IMR-90 (cell line): Measurements from ENCODE around the gene LYRM2. TPM values are rescaled to one million over a fixed set of nuclear protein-coding genes. Genes with fewer than 3 reads are reported as not detected.
A peak's percentile ranks its signal among the peaks of the same experiment; 100 is the strongest.

Experiments used
- ATAC-seq: fragments of 200-7000 bp; cut with Tn5 transposase; 2 replicates; pipeline ENCODE4 v1.9.1; 2020; ENCODE audit warnings: low read depth, mild to moderate bottlenecking, moderate library complexity
- BruUV-seq: library from RNA; stranded (reverse); fragments of 400-500 nt; replicated peaks from 2 replicates; lab custom pipeline; 2021; lab: Mats Ljungman, UMichigan
- CTCF ChIA-PET: fragments of 300-600 bp; formaldehyde crosslinking; extraction: SDS; loops from one replicate; lab custom pipeline; 2021; ENCODE audit warnings: antibody characterized with exemption; lab: Yijun Ruan, JAX
- POLR2A ChIA-PET: fragments of 300-600 bp; sonication (Branson Sonifier 250); formaldehyde crosslinking; loops from one replicate; lab custom pipeline; 2022; ENCODE audit warnings: antibody characterized with exemption; ENCODE audit not compliant: unreplicated experiment; lab: Charles Lee
- DNase-seq: peaks from one replicate; pipeline ENCODE4 v3.0.0; 2013
- H2AFZ ChIP-seq: replicated peaks from 2 replicates; pipeline ENCODE3; 2013; ENCODE audit warnings: low read length, mild to moderate bottlenecking; ENCODE audit not compliant: poor library complexity
- H2AK5ac ChIP-seq: 2 replicates; pipeline ENCODE4 v1.6.1; 2013; ENCODE audit warnings: low read depth, low read length, inconsistent platforms
- H2AK9ac ChIP-seq: replicated peaks from 2 replicates; pipeline ENCODE3; 2013; ENCODE audit warnings: mild to moderate bottlenecking, low read depth, low read length, moderate library complexity; ENCODE audit not compliant: poor library complexity
- H2BK120ac ChIP-seq: 2 replicates; pipeline ENCODE4 v1.6.1; 2013; ENCODE audit warnings: low read depth, low read length, inconsistent platforms
- H2BK15ac ChIP-seq: 3 replicates; pipeline ENCODE4 v1.6.1; 2013; ENCODE audit warnings: low read depth, low read length, inconsistent platforms
- H2BK20ac ChIP-seq: 2 replicates; pipeline ENCODE4 v1.6.1; 2013; ENCODE audit warnings: low read depth, mild to moderate bottlenecking, inconsistent platforms, low read length, moderate library complexity
- H2BK5ac ChIP-seq: 2 replicates; pipeline ENCODE4 v1.6.1; 2013; ENCODE audit warnings: mild to moderate bottlenecking, low read depth, low read length, inconsistent platforms; ENCODE audit not compliant: poor library complexity, severe bottlenecking
- H3K14ac ChIP-seq: replicated peaks from 2 replicates; pipeline ENCODE4 v1.6.1; 2013; ENCODE audit warnings: low read depth, low read length, inconsistent platforms
- H3K18ac ChIP-seq: 2 replicates; pipeline ENCODE4 v1.6.1; 2013; ENCODE audit warnings: low read depth, low read length, control low read depth
- H3K23ac ChIP-seq: 2 replicates; pipeline ENCODE4 v1.6.1; 2013; ENCODE audit warnings: low read depth, low read length, inconsistent platforms
- H3K27ac ChIP-seq: 2 replicates; pipeline ENCODE4 v1.5.1; 2013; ENCODE audit warnings: mild to moderate bottlenecking, control low read depth, low read length; ENCODE audit not compliant: insufficient read depth
- H3K27me3 ChIP-seq: 2 replicates; pipeline ENCODE4 v1.6.1; 2013; ENCODE audit warnings: low read length; ENCODE audit not compliant: control insufficient read depth, insufficient read depth
- H3K36me3 ChIP-seq: 2 replicates; pipeline ENCODE4 v1.6.1; 2013; ENCODE audit warnings: low read length, mixed read lengths; ENCODE audit not compliant: control insufficient read depth, insufficient read depth
- H3K4ac ChIP-seq: 2 replicates; pipeline ENCODE4 v1.6.1; 2013; ENCODE audit warnings: low read depth, low read length, inconsistent platforms
- H3K4me1 ChIP-seq: 2 replicates; pipeline ENCODE4 v1.6.1; 2013; ENCODE audit warnings: low read length, mixed read lengths; ENCODE audit not compliant: control insufficient read depth, insufficient read depth
- H3K4me2 ChIP-seq: 2 replicates; pipeline ENCODE4 v1.6.1; 2013; ENCODE audit warnings: low read depth, mild to moderate bottlenecking, control low read depth, low read length, moderate library complexity
- H3K4me3 ChIP-seq: 2 replicates; pipeline ENCODE4 v1.5.1; 2013; ENCODE audit warnings: low read depth, mild to moderate bottlenecking, control low read depth, low read length, moderate library complexity; ENCODE audit not compliant: insufficient read depth
- H3K56ac ChIP-seq: 2 replicates; pipeline ENCODE4 v1.6.1; 2013; ENCODE audit warnings: low read length, inconsistent platforms; ENCODE audit not compliant: insufficient read depth; ENCODE audit errors: extremely low read depth
- H3K79me1 ChIP-seq, 2 experiments: 2 replicates each; pipeline ENCODE4 v1.6.1; 2013; ENCODE audit warnings: low read length in 2 of 2, inconsistent platforms in 1 of 2, low read depth in 1 of 2
- H3K9ac ChIP-seq: 2 replicates; pipeline ENCODE4 v1.6.1; 2013; ENCODE audit warnings: low read depth, low read length, control low read depth
- H3K9me1 ChIP-seq: 2 replicates; pipeline ENCODE4 v1.6.1; 2013; ENCODE audit warnings: low read length, inconsistent platforms; ENCODE audit not compliant: insufficient read depth
- H3K9me3 ChIP-seq: 2 replicates; pipeline ENCODE4 v1.6.1; 2013; ENCODE audit warnings: low read length; ENCODE audit not compliant: control insufficient read depth, insufficient read depth
- H4K20me1 ChIP-seq: 2 replicates; pipeline ENCODE4 v1.6.1; 2013; ENCODE audit warnings: low read length, inconsistent platforms; ENCODE audit not compliant: insufficient read depth
- H4K5ac ChIP-seq: 2 replicates; pipeline ENCODE4 v1.6.1; 2013; ENCODE audit warnings: mild to moderate bottlenecking, low read depth, low read length, control low read depth
- H4K8ac ChIP-seq, 2 experiments: 2 replicates each; pipeline ENCODE4 v1.6.1; 2013; ENCODE audit warnings: low read depth in 2 of 2, low read length in 2 of 2, control low read depth in 1 of 2, inconsistent platforms in 1 of 2
- H4K91ac ChIP-seq: 2 replicates; pipeline ENCODE4 v1.6.1; 2013; ENCODE audit warnings: low read depth, low read length, inconsistent platforms; ENCODE audit not compliant: insufficient read depth
- BHLHE40 ChIP-seq: fragments of 150-350 bp; IDR thresholded peaks from 2 replicates; pipeline ENCODE4 v1.6.1; 2016; ENCODE audit warnings: mild to moderate bottlenecking, low read depth, low read length
- CEBPB ChIP-seq: IDR thresholded peaks from 2 replicates; pipeline ENCODE4 v1.6.1; 2012; ENCODE audit warnings: low read depth, low read length, improper control_type of control experiment
- CHD1 ChIP-seq: IDR thresholded peaks from 2 replicates; pipeline ENCODE4 v1.6.1; 2012; ENCODE audit warnings: low read depth, low read length, improper control_type of control experiment
- ELK1 ChIP-seq: fragments of 150-350 bp; IDR thresholded peaks from 2 replicates; pipeline ENCODE4 v1.6.1; 2016; ENCODE audit warnings: low read depth, mild to moderate bottlenecking, low read length, moderate library complexity, borderline replicate concordance
- FOS ChIP-seq: fragments of 150-350 bp; IDR thresholded peaks from 2 replicates; pipeline ENCODE4 v1.6.1; 2016; ENCODE audit warnings: low read depth, low read length
- MAFK ChIP-seq: IDR thresholded peaks from 2 replicates; pipeline ENCODE4 v1.6.1; 2012; ENCODE audit warnings: low read depth, low read length, improper control_type of control experiment
- MAZ ChIP-seq: IDR thresholded peaks from 2 replicates; pipeline ENCODE4 v1.6.1; 2012; ENCODE audit warnings: low read depth, mild to moderate bottlenecking, low read length, improper control_type of control experiment, moderate library complexity, borderline replicate concordance
- NFE2L2 ChIP-seq: fragments of 150-350 bp; IDR thresholded peaks from 2 replicates; pipeline ENCODE4 v1.6.1; 2016; ENCODE audit warnings: low read depth, mild to moderate bottlenecking, low read length
- POLR2A ChIP-seq: IDR thresholded peaks from 2 replicates; pipeline ENCODE4 v1.6.1; 2012; ENCODE audit warnings: mild to moderate bottlenecking, low read depth, low read length
- RAD21 ChIP-seq: IDR thresholded peaks from 2 replicates; pipeline ENCODE4 v1.6.1; 2012; ENCODE audit warnings: low read length, improper control_type of control experiment
- RCOR1 ChIP-seq: IDR thresholded peaks from 2 replicates; pipeline ENCODE4 v1.6.1; 2012; ENCODE audit warnings: mild to moderate bottlenecking, low read length, improper control_type of control experiment; ENCODE audit not compliant: insufficient replicate concordance
- RFX5 ChIP-seq: IDR thresholded peaks from 2 replicates; pipeline ENCODE4 v1.8.0; 2012; ENCODE audit warnings: low read depth, mild to moderate bottlenecking, low read length, moderate library complexity
- SMC3 ChIP-seq: fragments of 150-350 bp; IDR thresholded peaks from 2 replicates; pipeline ENCODE4 v1.6.1; 2016; ENCODE audit warnings: low read depth, mild to moderate bottlenecking, antibody characterized with exemption, low read length, moderate library complexity
- USF2 ChIP-seq: fragments of 150-350 bp; IDR thresholded peaks from 2 replicates; pipeline ENCODE4 v1.6.1; 2017; ENCODE audit warnings: mild to moderate bottlenecking, antibody characterized with exemption, low read length, low read depth
- WGBS, 2 experiments: methylation state at CpG; one replicate each; pipeline versions ENCODE4 v1.1.5 to v1.1.7; 2013; ENCODE audit warnings: missing lambda C conversion rate in 2 of 2; ENCODE audit not compliant: insufficient read length in 1 of 2; ENCODE audit errors: extremely low coverage in 2 of 2; 5-methylcytosine and 5-hydroxymethylcytosine counted together
- dilution Hi-C: fragments of 300-500 bp; cut with HindIII; formaldehyde crosslinking; loops from one replicate; pipeline ENCODE4 v1.14.3; 2018; ENCODE audit warnings: low sequenced_read_pairs; ENCODE audit not compliant: unreplicated experiment
- in situ Hi-C: fragments of 300-500 bp; cut with MboI; formaldehyde crosslinking; loops from 3 replicates; pipeline ENCODE4 v1.14.3; 2019; ENCODE audit warnings: low sequenced_read_pairs, inconsistent platforms, mixed read lengths
- intact Hi-C: fragments of 100-400 bp; cut with micrococcal nuclease; formaldehyde crosslinking; loops from 2 replicates; pipeline ENCODE4 v1.10.0; 2022
- polyA plus RNA-seq, 3 experiments: library from polyadenylated mRNA; depleted of rRNA; stranded (reverse); fragments of >200 nt; gene quantifications; 2 replicates each; pipeline ENCODE4 v1.2.3, GENCODE V29; 2012; ENCODE audit warnings: low replicate concordance in 1 of 3
- total RNA-seq: library from RNA; depleted of rRNA; stranded (reverse); fragments of >200 nt; gene quantifications from 2 replicates; pipeline ENCODE4 v1.2.3, GENCODE V29; 2012

Gene LYRM2
- total and polyA plus RNA-seq, 2 of the 4 experiments (the other 2 are of a cell fraction), result 14.0 to 24.0 TPM

- Histone ChIP-seq H3K14ac (peak overlapping the region; percentile 69), H4K5ac (peak overlapping the region; percentile 22), H3K4me3 (peak overlapping the region; percentile 79), H3K79me1 (peaks cover 10 to 13% of the 10 kb centered on the region in 2 experiments; a peak in 3 of 4 replicates), H3K9ac (peak overlapping the region; percentile 85), H2BK15ac (no peak overlapping the region), H2AK9ac (peak overlapping the region; percentile 33), H3K56ac (peak overlapping the region; percentile 77), H2AFZ (peak overlapping the region; percentile 99), H3K27me3 (no peaks in the 10 kb centered on the region), H3K4me2 (peak overlapping the region; percentile 77), H2BK120ac (no peak overlapping the region), H3K9me1 (no peaks in the 10 kb centered on the region), H4K8ac (peak overlapping the region; percentile 57 to 99), H2BK20ac (no peak overlapping the region), H2AK5ac (peak overlapping the region; percentile 33; the same call in 1 of the 2 replicates), H3K18ac (0 out of 2 replicates have a peak overlapping the region, but pooled peaks have one; percentile 5), H3K4me1 (no peaks in the 10 kb centered on the region; the same call in 1 of the 2 replicates), H3K4ac (peak overlapping the region; percentile 61), H4K91ac (peak overlapping the region; percentile 43), H3K23ac (peak overlapping the region; percentile 65), H4K20me1 (no peaks in the 10 kb centered on the region), H3K9me3 (no peaks in the 10 kb centered on the region), H3K27ac (peak overlapping the region; percentile 89), H3K36me3 (no peaks in the 10 kb centered on the region), H2BK5ac (peak overlapping the region; percentile 31)
- POLR2A ChIA-PET, result no interaction called here
- intact Hi-C loops, result no loop called here
- DNase-seq, result no peak
- WGBS, 2 experiments, result 33% methylated on average over 3 of the region's 7 CpGs; no CpG with 5 or more reads in 1 of the 2 experiments
- in situ Hi-C loops, result no loop called here
- peak; percentile 1; the same call in 1 of the 2 replicates for ATAC-seq
- dilution Hi-C loops, result no loop called here
- CTCF ChIA-PET, result interaction anchor here (1.1 kb wide), 1 partner anchor 10 kb away, joined by 4 read pairs; no protein-coding TSS in a partner anchor
- TF ChIP-seq RFX5 (no peak), CEBPB (no peak), CHD1 (no peak), ELK1 (no peak), MAFK (no peak), FOS (no peak), NFE2L2 (no peak), RAD21 (no peak), MAZ (no peak), BHLHE40 (no peak), RCOR1 (no peak), SMC3 (no peak), POLR2A (no peak), USF2 (no peak)
- no TSS peak for BruUV-seq
Observed at GRCh38 chr6:89637960-89638319, 607 bp downstream of the LYRM2 start.
